ENCODE data around the gene AATK.

AATK gene

DNA sequence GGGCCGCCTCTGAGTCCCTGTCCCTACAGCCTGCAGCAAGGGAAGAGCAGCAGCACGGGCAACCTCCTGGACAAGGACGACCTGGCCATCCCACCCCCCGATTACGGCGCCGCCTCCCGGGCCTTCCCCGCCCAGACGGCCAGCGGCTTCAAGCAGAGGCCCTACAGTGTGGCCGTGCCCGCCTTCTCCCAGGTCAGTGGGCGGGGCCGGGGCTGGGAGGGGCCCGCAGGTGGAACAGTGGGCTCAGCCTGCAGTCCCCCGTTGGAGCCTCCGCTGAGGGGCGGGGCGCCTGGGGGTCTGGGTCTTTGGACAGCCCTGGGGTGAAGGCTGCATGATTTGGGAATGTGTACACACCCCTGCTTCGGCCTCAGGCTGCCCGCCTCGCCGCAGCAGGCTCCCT, 59.3 kb downstream of the AATK start:
- no peak overlapping the region for H3K27ac ChIP-seq
- no peak for TF ChIP-seq ZFX (IDR thresholded peaks at IDR 0.05)
- TF ChIP-seq, protein P1, sequence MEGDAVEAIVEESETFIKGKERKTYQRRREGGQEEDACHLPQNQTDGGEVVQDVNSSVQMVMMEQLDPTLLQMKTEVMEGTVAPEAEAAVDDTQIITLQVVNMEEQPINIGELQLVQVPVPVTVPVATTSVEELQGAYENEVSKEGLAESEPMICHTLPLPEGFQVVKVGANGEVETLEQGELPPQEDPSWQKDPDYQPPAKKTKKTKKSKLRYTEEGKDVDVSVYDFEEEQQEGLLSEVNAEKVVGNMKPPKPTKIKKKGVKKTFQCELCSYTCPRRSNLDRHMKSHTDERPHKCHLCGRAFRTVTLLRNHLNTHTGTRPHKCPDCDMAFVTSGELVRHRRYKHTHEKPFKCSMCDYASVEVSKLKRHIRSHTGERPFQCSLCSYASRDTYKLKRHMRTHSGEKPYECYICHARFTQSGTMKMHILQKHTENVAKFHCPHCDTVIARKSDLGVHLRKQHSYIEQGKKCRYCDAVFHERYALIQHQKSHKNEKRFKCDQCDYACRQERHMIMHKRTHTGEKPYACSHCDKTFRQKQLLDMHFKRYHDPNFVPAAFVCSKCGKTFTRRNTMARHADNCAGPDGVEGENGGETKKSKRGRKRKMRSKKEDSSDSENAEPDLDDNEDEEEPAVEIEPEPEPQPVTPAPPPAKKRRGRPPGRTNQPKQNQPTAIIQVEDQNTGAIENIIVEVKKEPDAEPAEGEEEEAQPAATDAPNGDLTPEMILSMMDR (conservative IDR thresholded peaks at IDR 0.05), result no peak

DNA sequence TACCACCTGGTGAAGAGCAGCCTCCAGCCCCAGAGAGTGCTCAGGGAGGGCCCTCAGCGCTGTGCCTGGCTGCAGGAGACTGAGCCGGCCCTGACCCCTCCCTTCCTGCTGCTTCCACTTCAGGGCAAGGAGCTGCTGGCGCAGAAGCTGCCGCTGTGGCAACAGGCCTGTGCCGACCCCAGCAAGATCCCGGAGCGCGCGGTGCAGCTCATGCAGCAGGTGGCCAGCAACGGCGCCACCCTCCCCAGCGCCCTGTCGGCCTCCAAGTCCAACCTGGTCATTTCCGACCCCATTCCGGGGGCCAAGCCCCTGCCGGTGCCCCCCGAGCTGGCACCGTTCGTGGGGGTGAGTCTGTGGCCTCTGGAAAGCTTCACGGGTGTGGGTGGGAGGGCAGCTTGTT, 62.6 kb downstream of the AATK start:
- TF ChIP-seq ZFX (IDR thresholded peaks at IDR 0.05), result no peak
- TF ChIP-seq, protein P1 (conservative IDR thresholded peaks at IDR 0.05), result no peak

DNA sequence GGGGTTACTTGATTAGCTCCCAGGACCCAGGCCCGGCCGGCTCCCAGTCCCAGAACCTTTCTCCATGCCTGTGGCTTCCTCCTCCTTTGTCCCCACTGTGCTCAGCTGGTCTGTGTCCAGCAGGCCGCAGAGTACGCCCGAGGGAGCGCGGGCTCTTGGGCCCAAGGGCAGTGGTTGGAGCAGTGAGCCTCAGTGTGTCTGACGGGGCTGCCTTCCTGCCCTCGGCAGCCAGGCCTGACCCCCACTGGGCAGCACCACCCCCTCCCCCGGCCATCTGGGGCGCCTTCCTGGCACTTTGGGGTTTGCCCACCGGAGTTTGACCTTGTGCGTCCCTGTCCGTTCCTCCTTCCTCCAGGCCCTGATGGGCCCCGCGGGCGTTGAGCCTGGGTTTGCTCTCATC, 63.2 kb downstream of the AATK start:
- TF ChIP-seq, protein P1 (conservative IDR thresholded peaks at IDR 0.05), result no peak
- TF ChIP-seq ZFX (IDR thresholded peaks at IDR 0.05), result no peak

More for the DNA sequence above, 62.6 kb downstream of the AATK start:
- H3K27ac ChIP-seq, result no peak overlapping the region

DNA sequence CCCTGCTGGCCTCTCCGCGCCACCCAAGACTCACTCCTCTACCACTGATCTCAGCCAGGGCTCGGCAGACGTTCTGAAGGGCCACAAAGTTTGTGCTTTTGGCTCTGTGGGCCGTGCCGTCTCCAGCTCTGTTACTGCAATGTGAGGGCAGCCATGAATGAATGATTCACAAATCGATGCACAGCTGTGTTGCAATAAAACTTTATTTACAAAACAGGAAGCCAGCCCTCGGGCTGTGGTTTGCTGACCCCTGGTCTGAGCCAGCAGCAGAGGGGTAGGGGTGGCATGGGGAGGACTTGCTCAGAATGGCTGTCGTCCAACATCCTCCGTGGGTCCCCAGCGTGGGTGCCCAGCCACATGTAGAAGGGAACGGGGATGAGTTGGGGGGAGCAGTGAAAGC, 63.7 kb downstream of the AATK start:
- TF ChIP-seq ZFX (IDR thresholded peaks at IDR 0.05), result no peak
- TF ChIP-seq, protein P1 (conservative IDR thresholded peaks at IDR 0.05), result no peak
- H3K27ac ChIP-seq, result no peak overlapping the region

More for the DNA sequence above, 63.2 kb downstream of the AATK start:
- H3K27ac ChIP-seq, result no peak overlapping the region

DNA sequence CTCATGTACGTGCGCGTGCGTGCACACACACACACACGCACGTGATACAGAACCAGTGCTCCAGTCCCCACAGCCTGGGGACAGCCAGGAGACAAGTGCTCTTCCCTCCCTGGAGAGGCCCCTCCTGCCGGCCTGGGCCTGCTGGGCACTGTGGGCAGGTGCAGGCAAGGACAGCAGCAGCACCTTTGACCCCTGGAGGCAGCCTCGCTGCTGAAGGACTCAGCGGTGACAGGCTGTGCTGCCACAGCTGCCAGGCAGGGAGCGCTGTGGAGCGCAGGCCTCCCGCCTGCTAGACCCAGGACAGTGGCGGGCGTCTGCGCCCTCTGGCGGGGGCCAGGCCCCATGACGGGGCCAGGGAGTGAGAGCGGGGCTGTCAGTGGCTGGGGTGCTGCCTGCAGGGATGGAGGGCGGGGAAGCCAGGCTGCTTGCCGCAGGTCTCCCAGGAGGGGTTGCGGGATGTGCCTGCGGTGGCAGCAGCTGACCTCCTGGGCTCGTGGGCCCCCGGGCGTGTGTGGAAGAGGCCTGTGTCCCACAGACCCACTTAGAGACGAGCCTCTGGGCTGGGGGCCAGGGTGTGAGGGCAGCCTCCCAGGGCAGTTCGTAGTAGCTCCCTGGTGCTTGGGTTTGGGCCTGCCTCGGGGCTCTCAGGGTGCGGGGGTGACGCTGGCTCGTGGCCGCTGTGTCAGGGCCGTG, 64.3 kb downstream of the AATK start:
- TF ChIP-seq, protein P1 (conservative IDR thresholded peaks at IDR 0.05), result peak; percentile 100
- TF ChIP-seq ZFX (IDR thresholded peaks at IDR 0.05), result no peak
- H3K27ac ChIP-seq, result no peak overlapping the region

DNA sequence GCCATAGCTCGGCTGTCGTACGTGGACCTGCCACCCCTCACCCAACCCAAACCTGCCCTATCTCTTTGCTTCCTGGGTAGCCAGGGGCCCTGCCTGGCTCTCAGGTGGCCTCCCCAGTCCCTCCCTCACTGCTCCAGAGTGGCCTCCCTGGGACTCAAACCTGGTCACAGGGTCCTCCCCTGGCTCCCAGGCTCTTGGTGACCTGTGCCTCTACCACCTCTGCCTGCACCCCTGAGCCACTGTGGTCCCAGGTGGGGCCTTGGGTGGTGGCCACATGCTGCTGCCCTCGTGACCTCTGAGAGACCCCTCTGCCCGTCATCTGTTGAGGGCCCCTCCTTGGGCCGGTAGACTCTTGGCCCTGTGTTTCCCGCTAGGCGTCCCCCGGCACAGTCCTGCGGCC, 65.4 kb downstream of the AATK start:
- no peak for TF ChIP-seq ZFX (IDR thresholded peaks at IDR 0.05)
- TF ChIP-seq, protein P1 (conservative IDR thresholded peaks at IDR 0.05), result no peak
- H3K27ac ChIP-seq, result no peak overlapping the region

DNA sequence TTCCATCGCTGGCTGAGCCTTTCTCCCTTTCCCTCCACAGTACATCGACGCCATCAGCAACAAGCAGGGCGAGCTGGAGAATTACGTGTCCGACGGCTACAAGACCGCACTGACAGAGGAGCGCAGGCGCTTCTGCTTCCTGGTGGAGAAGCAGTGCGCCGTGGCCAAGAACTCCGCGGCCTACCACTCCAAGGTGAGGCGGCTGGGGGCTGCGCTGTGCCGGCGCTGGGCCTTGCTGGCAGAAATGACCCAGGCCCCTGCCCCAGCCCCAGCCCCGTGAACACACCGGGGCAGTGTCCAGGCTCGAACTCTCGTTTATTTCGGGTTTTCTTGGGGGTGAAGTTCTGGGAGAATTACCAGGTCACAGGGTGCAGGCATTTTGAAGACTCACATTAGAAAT, 66.1 kb downstream of the AATK start:
- H3K27ac ChIP-seq, result no peak overlapping the region
- TF ChIP-seq ZFX (IDR thresholded peaks at IDR 0.05), result no peak
- TF ChIP-seq, protein P1 (conservative IDR thresholded peaks at IDR 0.05), result no peak

Measured in C4-2B (cell line).